ENCODE results near the gene ACVR2A.

Gene ACVR2A

DNA sequence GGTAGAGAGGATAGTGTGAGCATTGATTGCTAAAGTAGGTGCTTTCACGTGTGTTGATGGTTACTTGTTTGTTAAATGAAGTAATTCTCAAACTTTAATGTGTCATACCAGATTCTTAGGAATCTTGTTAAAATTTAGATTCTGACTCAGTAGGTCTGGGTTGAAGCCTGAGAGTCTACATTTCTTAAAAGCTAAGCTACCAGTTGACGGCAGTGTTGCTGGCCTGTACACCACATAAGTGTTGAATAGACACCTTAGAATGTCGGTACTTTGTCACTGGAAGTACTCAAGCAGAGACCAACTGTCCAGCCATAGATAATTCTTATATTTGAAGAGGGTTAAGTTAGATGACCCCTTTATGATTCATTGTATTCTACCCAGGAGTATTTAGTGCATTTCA, 79.8 kb downstream of the ACVR2A start:
- TF ChIP-seq, protein P1, sequence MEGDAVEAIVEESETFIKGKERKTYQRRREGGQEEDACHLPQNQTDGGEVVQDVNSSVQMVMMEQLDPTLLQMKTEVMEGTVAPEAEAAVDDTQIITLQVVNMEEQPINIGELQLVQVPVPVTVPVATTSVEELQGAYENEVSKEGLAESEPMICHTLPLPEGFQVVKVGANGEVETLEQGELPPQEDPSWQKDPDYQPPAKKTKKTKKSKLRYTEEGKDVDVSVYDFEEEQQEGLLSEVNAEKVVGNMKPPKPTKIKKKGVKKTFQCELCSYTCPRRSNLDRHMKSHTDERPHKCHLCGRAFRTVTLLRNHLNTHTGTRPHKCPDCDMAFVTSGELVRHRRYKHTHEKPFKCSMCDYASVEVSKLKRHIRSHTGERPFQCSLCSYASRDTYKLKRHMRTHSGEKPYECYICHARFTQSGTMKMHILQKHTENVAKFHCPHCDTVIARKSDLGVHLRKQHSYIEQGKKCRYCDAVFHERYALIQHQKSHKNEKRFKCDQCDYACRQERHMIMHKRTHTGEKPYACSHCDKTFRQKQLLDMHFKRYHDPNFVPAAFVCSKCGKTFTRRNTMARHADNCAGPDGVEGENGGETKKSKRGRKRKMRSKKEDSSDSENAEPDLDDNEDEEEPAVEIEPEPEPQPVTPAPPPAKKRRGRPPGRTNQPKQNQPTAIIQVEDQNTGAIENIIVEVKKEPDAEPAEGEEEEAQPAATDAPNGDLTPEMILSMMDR (IDR thresholded peaks at IDR 0.05; ENCODE audit: insufficient read depth, low read length, poor library complexity, severe bottlenecking), result no peak
- DNase-seq (ENCODE audit: extremely low read depth, insufficient read length), result no peak

DNA sequence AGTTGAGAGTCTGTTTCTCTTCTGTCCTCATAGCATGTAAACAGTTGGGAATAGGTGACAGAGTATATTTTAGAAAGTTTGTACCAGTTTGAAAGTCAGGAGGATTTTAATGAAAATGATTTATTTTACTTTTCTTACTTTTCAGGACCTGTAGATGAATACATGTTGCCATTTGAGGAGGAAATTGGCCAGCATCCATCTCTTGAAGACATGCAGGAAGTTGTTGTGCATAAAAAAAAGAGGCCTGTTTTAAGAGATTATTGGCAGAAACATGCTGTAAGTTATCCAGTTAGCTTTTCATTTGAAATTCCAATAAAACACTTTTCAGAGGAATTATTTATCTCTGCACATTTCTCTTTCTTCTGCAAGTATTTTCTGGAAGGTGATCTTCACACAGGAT, 81.1 kb downstream of the ACVR2A start:
- TF ChIP-seq, protein P1 (IDR thresholded peaks at IDR 0.05; ENCODE audit: insufficient read depth, low read length, poor library complexity, severe bottlenecking), result no peak
- no peak for DNase-seq (ENCODE audit: extremely low read depth, insufficient read length)
- Histone ChIP-seq H3K27me3 (replicated peaks; ENCODE audit: control insufficient read depth, insufficient read depth, low read length) (no peaks in the 10 kb centered on the region), H3K4me3 (replicated peaks; ENCODE audit: low read depth, low read length) (no peak overlapping the region), H3K36me3 (ENCODE audit: control insufficient read depth, insufficient read depth, low read length) (no peaks in the 10 kb centered on the region)

More for the DNA sequence above, 79.8 kb downstream of the ACVR2A start:
- Histone ChIP-seq H3K36me3 (ENCODE audit: control insufficient read depth, insufficient read depth, low read length) (no peaks in the 10 kb centered on the region), H3K27me3 (replicated peaks; ENCODE audit: control insufficient read depth, insufficient read depth, low read length) (no peaks in the 10 kb centered on the region), H3K4me3 (replicated peaks; ENCODE audit: low read depth, low read length) (no peak overlapping the region)

DNA sequence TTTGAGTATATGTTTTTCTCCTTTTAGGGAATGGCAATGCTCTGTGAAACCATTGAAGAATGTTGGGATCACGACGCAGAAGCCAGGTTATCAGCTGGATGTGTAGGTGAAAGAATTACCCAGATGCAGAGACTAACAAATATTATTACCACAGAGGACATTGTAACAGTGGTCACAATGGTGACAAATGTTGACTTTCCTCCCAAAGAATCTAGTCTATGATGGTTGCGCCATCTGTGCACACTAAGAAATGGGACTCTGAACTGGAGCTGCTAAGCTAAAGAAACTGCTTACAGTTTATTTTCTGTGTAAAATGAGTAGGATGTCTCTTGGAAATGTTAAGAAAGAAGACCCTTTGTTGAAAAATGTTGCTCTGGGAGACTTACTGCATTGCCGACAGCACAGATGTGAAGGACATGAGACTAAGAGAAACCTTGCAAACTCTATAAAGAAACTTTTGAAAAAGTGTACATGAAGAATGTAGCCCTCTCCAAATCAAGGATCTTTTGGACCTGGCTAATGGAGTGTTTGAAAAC, 82.3 kb downstream of the ACVR2A start:
- Histone ChIP-seq H3K27me3 (replicated peaks; ENCODE audit: control insufficient read depth, insufficient read depth, low read length) (no peaks in the 10 kb centered on the region), H3K4me3 (replicated peaks; ENCODE audit: low read depth, low read length) (no peak overlapping the region), H3K36me3 (ENCODE audit: control insufficient read depth, insufficient read depth, low read length) (no peaks in the 10 kb centered on the region)
- TF ChIP-seq, protein P1 (IDR thresholded peaks at IDR 0.05; ENCODE audit: insufficient read depth, low read length, poor library complexity, severe bottlenecking), result no peak
- no peak for DNase-seq (ENCODE audit: extremely low read depth, insufficient read length)

DNA sequence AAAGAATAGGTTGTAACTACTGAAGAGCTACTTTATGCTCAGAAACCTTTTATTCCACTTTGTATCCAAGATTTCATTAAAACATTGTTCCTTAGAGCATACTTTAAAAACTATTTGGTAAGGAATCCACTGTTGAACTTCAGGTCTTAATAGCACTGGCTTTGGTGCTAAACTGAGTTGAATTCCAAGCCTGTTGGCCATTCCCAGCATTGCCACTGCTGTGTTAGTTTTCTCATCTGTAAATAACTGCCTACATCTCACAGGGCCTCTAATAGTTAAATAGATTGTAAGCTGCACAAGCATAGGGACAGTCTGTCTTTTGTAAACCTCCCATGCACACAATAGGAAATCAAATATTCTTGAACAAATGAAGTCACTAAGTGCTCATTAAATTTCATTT, 89.1 kb downstream of the ACVR2A start:
- no peak for DNase-seq (ENCODE audit: extremely low read depth, insufficient read length)
- Histone ChIP-seq H3K36me3 (ENCODE audit: control insufficient read depth, insufficient read depth, low read length) (peaks cover 2% of the 10 kb centered on the region; the same call in 1 of the 2 replicates), H3K4me3 (replicated peaks; ENCODE audit: low read depth, low read length) (no peak overlapping the region), H3K27me3 (replicated peaks; ENCODE audit: control insufficient read depth, insufficient read depth, low read length) (no peaks in the 10 kb centered on the region)
- TF ChIP-seq, protein P1 (IDR thresholded peaks at IDR 0.05; ENCODE audit: insufficient read depth, low read length, poor library complexity, severe bottlenecking), result no peak

DNA sequence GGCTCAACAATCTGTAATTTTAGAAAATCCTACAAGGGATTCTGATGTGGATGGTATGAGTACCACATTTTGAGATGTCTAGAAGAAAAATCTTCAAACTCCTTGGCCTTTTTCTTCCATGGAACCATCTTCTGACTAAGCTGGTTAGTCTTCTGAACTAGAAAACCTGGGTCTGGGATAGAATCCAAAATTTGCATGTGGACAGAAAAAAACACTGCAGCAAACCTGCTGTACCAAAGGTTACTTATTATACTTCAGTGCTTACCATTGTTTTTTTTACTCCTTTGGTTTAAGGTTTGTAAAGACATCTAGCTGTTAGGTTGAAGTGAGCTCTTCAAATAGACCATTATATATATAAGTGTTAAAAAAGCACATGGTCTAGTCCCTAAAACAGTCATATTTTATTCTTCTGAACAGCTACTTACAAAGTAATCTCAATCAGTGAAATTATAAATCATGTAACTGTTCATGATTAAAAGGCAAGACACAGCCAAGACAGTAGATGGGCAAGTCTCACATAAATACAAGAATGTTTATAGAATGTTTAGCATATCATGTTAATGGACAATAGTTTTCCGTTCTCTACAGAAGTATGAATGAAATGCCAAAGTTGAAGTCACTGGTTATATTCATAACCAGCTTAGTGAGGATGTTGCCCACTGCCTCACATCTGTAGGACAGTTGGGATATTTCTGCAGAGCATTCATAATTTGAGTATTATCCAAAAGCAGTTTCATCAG, 90.2 kb downstream of the ACVR2A start:
- Histone ChIP-seq H3K36me3 (ENCODE audit: control insufficient read depth, insufficient read depth, low read length) (peaks cover 2% of the 10 kb centered on the region; the same call in 1 of the 2 replicates), H3K27me3 (replicated peaks; ENCODE audit: control insufficient read depth, insufficient read depth, low read length) (no peaks in the 10 kb centered on the region), H3K4me3 (replicated peaks; ENCODE audit: low read depth, low read length) (no peak overlapping the region)
- no peak for DNase-seq (ENCODE audit: extremely low read depth, insufficient read length)
- TF ChIP-seq, protein P1 (IDR thresholded peaks at IDR 0.05; ENCODE audit: insufficient read depth, low read length, poor library complexity, severe bottlenecking), result no peak
